NCI-H345 treated with DMSO at 0.1 percent for 48 hours (cell line): ENCODE measurements around the gene STBD1.
"Not testable (repeated sequence)": the region's sequence is repeated elsewhere in the genome, so short reads cannot be mapped to it uniquely, and the experiment has no call there.

ENCODE experiments used
- DNase-seq: peaks from one replicate; lab custom pipeline; 2025; ENCODE audit not compliant: unreplicated experiment; lab: John Stamatoyannopoulos, UW

Gene STBD1

GRCh38 chr4:76315267-76315918, 8.9 kb downstream of the STBD1 start:
- DNase-seq = no peak

GRCh38 chr4:76316131-76316530, 9.6 kb downstream of the STBD1 start:
- no peak for DNase-seq

GRCh38 chr4:76322236-76322635, 15.7 kb downstream of the STBD1 start:
- DNase-seq = no peak

- DNase-seq = no peak
Observed at GRCh38 chr4:76325072-76325471, 18.5 kb downstream of the STBD1 start.

- no peak for DNase-seq
Observed at GRCh38 chr4:76326515-76326914, 20.0 kb downstream of the STBD1 start.

- no peak for DNase-seq
Observed at GRCh38 chr4:76334885-76335284, 28.4 kb downstream of the STBD1 start.

- DNase-seq = no peak
Observed at GRCh38 chr4:76339364-76339763, 32.8 kb downstream of the STBD1 start.

GRCh38 chr4:76341063-76341462, 34.5 kb downstream of the STBD1 start:
- DNase-seq = no peak

GRCh38 chr4:76342191-76342590, 35.7 kb downstream of the STBD1 start:
- peak; percentile 0 for DNase-seq

GRCh38 chr4:76342803-76343202, 36.3 kb downstream of the STBD1 start:
- DNase-seq = no peak

GRCh38 chr4:76354517-76355473, 48.3 kb downstream of the STBD1 start:
- DNase-seq = no peak

- DNase-seq = no peak
Observed at GRCh38 chr4:76357981-76358380, 51.4 kb downstream of the STBD1 start.

- DNase-seq = not testable (repeated sequence)
Observed at GRCh38 chr4:76359881-76360466, 53.4 kb downstream of the STBD1 start.
